T-cell (primary cell): ENCODE data around the gene DCP1B. TPM values are rescaled to one million over a fixed set of nuclear protein-coding genes. Genes with fewer than 3 reads are reported as not detected.

Experiments
- ATAC-seq, 4 experiments: fragments of 200-7000 bp in 3 of 4; fragments of 150-1000 bp in 1 of 4; cut with Tn5 transposase; replicated peaks in 1 of 4; 1 replicate in 3 of 4; 2 replicates in 1 of 4; pipeline ENCODE4 v1.10.0; 2021; ENCODE audit warnings: moderate library complexity in 3 of 4, mild to moderate bottlenecking in 2 of 4, moderate number of reproducible peaks in 1 of 4
- CTCF ChIA-PET, 2 donors: fragments of 300-600 bp; sonication (Branson Sonifier 250); formaldehyde crosslinking; loops; one replicate each; lab custom pipeline; 2022; ENCODE audit warnings: antibody characterized with exemption in 2 of 2; lab: Charles Lee
- POLR2A ChIA-PET, 2 donors: fragments of 300-600 bp; sonication (Branson Sonifier 250); formaldehyde crosslinking; loops; one replicate each; lab custom pipeline; 2022; ENCODE audit warnings: antibody characterized with exemption in 2 of 2; lab: Charles Lee
- DNase-seq, 35 experiments: peaks; one replicate each; pipeline versions ENCODE4 v3.0.0 to v3.0.0-alpha.2; 2013 to 2023
- H3K27ac ChIP-seq: one replicate; pipeline ENCODE4 v1.5.1; 2013; ENCODE audit warnings: low read length
- H3K27me3 ChIP-seq, 2 experiments: replicated peaks in 1 of 2; 1 replicate in 1 of 2; 2 replicates in 1 of 2; pipeline versions ENCODE4 v1.6.1 to v1.7.0; 2013; ENCODE audit warnings: low read length in 1 of 2, mixed read lengths in 1 of 2; ENCODE audit not compliant: control insufficient read depth in 2 of 2, insufficient read depth in 2 of 2; ENCODE audit errors: extremely low read depth in 1 of 2
- H3K36me3 ChIP-seq, 2 donors: 1 replicate in 1 of 2; 2 replicates in 1 of 2; pipeline versions ENCODE4 v1.6.1 to v1.7.0; 2013; ENCODE audit warnings: low read length in 1 of 2; ENCODE audit not compliant: control insufficient read depth in 2 of 2, insufficient read depth in 1 of 2; ENCODE audit errors: extremely low read depth in 1 of 2
- H3K4me1 ChIP-seq, 2 experiments: 1 replicate in 1 of 2; 2 replicates in 1 of 2; pipeline versions ENCODE4 v1.6.1 to v1.7.0; 2013; ENCODE audit warnings: low read length in 2 of 2, mixed read lengths in 1 of 2; ENCODE audit not compliant: insufficient read depth in 2 of 2, control insufficient read depth in 1 of 2; ENCODE audit errors: extremely low read depth in 1 of 2
- H3K4me3 ChIP-seq, 2 donors: 1 replicate in 1 of 2; 2 replicates in 1 of 2; pipeline versions ENCODE4 v1.5.1 to v1.7.0; 2013; ENCODE audit warnings: mild to moderate bottlenecking in 2 of 2, low read length in 1 of 2, moderate library complexity in 1 of 2; ENCODE audit not compliant: control insufficient read depth in 1 of 2; ENCODE audit errors: extremely low read depth in 1 of 2
- H3K9me3 ChIP-seq: 2 replicates; pipeline ENCODE4 v1.7.0; 2013
- H3K27ac Mint-ChIP-seq, 2 donors: one replicate each; pipeline ENCODE4 v1.8.0; 2020 to 2021; ENCODE audit warnings: mild to moderate bottlenecking in 2 of 2, mixed read lengths in 2 of 2
- H3K27me3 Mint-ChIP-seq, 2 donors: one replicate each; pipeline ENCODE4 v1.8.0; 2021 to 2022; ENCODE audit warnings: mixed read lengths in 2 of 2
- H3K36me3 Mint-ChIP-seq: one replicate; pipeline ENCODE4 v1.8.0; 2021; ENCODE audit warnings: mixed read lengths
- H3K4me1 Mint-ChIP-seq, 3 donors: one replicate each; pipeline ENCODE4 v1.8.0; 2020 to 2022; ENCODE audit warnings: mixed read lengths in 3 of 3, mild to moderate bottlenecking in 1 of 3
- H3K4me3 Mint-ChIP-seq, 3 donors: one replicate each; pipeline ENCODE4 v1.8.0; 2020 to 2022; ENCODE audit warnings: mild to moderate bottlenecking in 3 of 3, mixed read lengths in 3 of 3, moderate library complexity in 3 of 3
- H3K9me3 Mint-ChIP-seq, 3 donors: one replicate each; pipeline ENCODE4 v1.8.0; 2020 to 2022; ENCODE audit warnings: mixed read lengths in 3 of 3
- WGBS: methylation state at CpG from one replicate; pipeline ENCODE4 v1.1.5; 2013; ENCODE audit warnings: missing lambda C conversion rate; ENCODE audit not compliant: insufficient coverage; 5-methylcytosine and 5-hydroxymethylcytosine counted together
- total RNA-seq, 35 experiments: library from RNA in 6 of 35; stranded (reverse) in 6 of 35; fragments of 120-200 nt in 1 of 35; gene quantifications; one replicate each; pipeline versions ENCODE4 v1.2.1 to v1.2.4 and lab custom pipeline; 2013 to 2026

The DCP1B gene
- total RNA-seq, 5 donors from 2014 or later (not counting 1 experiment from before 2014, with no cell fraction given) = 10.5 to 24.2 (median 20.3) TPM

GRCh38 chr12:1939331-1939730, 64.9 kb downstream of the DCP1B start:
- WGBS = 84% methylated on average over 7 of the region's 10 CpGs
- H3K36me3 Mint-ChIP-seq = peaks cover 38% of the 10 kb centered on the region
- H3K36me3 ChIP-seq = peaks cover 0 to 21% of the 10 kb centered on the region in 2 donors

GRCh38 chr12:1937481-1938224, 66.6 kb downstream of the DCP1B start:
- POLR2A ChIA-PET = no interaction called here
- peak in 1 of 35 experiments; percentile 10 for DNase-seq
- peaks cover 22% of the 10 kb centered on the region for H3K36me3 Mint-ChIP-seq
- Histone ChIP-seq H3K27ac (no peak overlapping the region), H3K4me1 (peaks cover 0 to 4% of the 10 kb centered on the region in 2 experiments), H3K4me3 (no peak overlapping the region), H3K36me3 (peaks cover 0 to 21% of the 10 kb centered on the region in 2 donors), H3K27me3 (no peaks in the 10 kb centered on the region), H3K9me3 (no peaks in the 10 kb centered on the region)
- H3K27ac Mint-ChIP-seq = no peak overlapping the region
- no peaks in the 10 kb centered on the region for H3K27me3 Mint-ChIP-seq
- H3K4me1 Mint-ChIP-seq = peaks cover 4 to 9% (median 5%) of the 10 kb centered on the region in 3 donors
- no peak overlapping the region for H3K4me3 Mint-ChIP-seq
- WGBS = 100% methylated on average over 3 of the region's 12 CpGs
- no peak for ATAC-seq
- CTCF ChIA-PET = no interaction called here
- no peaks in the 10 kb centered on the region for H3K9me3 Mint-ChIP-seq

More at GRCh38 chr12:1939331-1939730, 64.9 kb downstream of the DCP1B start:
- DNase-seq (no peak), ATAC-seq (no peak)
- H3K9me3 Mint-ChIP-seq = no peaks in the 10 kb centered on the region
- H3K4me3 Mint-ChIP-seq = no peak overlapping the region
- ChIA-PET POLR2A (interaction anchor here in 1 of 2 donors (0.6 to 0.7 kb wide), 2 partner anchors 16 to 20 kb away, joined by 3 to 4 read pairs; no protein-coding TSS in a partner anchor), CTCF (interaction anchor here (0.5 to 2.6 kb wide), 43 partner anchors 9 to 821 kb away, joined by 3 to 61 read pairs (median 4); partner anchors contain the start of gene CACNA2D4 (in 1 of the 2))
- no peaks in the 10 kb centered on the region for H3K27me3 Mint-ChIP-seq
- H3K9me3 ChIP-seq = no peaks in the 10 kb centered on the region
- H3K4me1 Mint-ChIP-seq = peaks cover 4 to 5% (median 5%) of the 10 kb centered on the region in 3 donors
- peaks cover 0 to 4% of the 10 kb centered on the region in 2 experiments for H3K4me1 ChIP-seq
- H3K27ac Mint-ChIP-seq = no peak overlapping the region
- no peak overlapping the region for H3K27ac ChIP-seq
- H3K4me3 ChIP-seq = no peak overlapping the region
- H3K27me3 ChIP-seq = no peaks in the 10 kb centered on the region

GRCh38 chr12:1936406-1937320, 67.6 kb downstream of the DCP1B start:
- Histone ChIP-seq H3K27ac (no peak overlapping the region), H3K4me3 (no peak overlapping the region), H3K27me3 (no peaks in the 10 kb centered on the region), H3K9me3 (no peaks in the 10 kb centered on the region), H3K4me1 (peaks cover 0 to 4% of the 10 kb centered on the region in 2 experiments), H3K36me3 (peaks cover 0 to 21% of the 10 kb centered on the region in 2 donors)
- Mint-ChIP-seq H3K4me1 (peaks cover 5 to 14% (median 11%) of the 10 kb centered on the region in 3 donors), H3K27me3 (no peaks in the 10 kb centered on the region), H3K27ac (no peak overlapping the region), H3K36me3 (peaks cover 17% of the 10 kb centered on the region), H3K4me3 (no peak overlapping the region), H3K9me3 (no peaks in the 10 kb centered on the region)
- 97% methylated on average over 14 of the region's 25 CpGs for WGBS
- no peak for ATAC-seq
- ChIA-PET CTCF (no interaction called here), POLR2A (no interaction called here)
- DNase-seq = peak in 1 of 35 experiments; percentile 16

- ATAC-seq (no peak), DNase-seq (peak in 1 of 35 experiments; percentile 18)
- 95% methylated on average over 16 of the region's 21 CpGs for WGBS
- H3K4me1 Mint-ChIP-seq = peaks cover 5 to 14% (median 12%) of the 10 kb centered on the region in 3 donors
- H3K36me3 Mint-ChIP-seq = peaks cover 12% of the 10 kb centered on the region
- POLR2A ChIA-PET = no interaction called here
- H3K27me3 ChIP-seq = peaks cover 0 to 3% of the 10 kb centered on the region in 2 experiments
- CTCF ChIA-PET = no interaction called here
- no peak overlapping the region for H3K27ac ChIP-seq
- no peak overlapping the region for H3K4me3 ChIP-seq
- peaks cover 0 to 21% of the 10 kb centered on the region in 2 donors for H3K36me3 ChIP-seq
- no peak overlapping the region for H3K4me3 Mint-ChIP-seq
- no peaks in the 10 kb centered on the region for H3K9me3 ChIP-seq
- no peaks in the 10 kb centered on the region for H3K27me3 Mint-ChIP-seq
- peaks cover 0 to 4% of the 10 kb centered on the region in 2 experiments for H3K4me1 ChIP-seq
- H3K27ac Mint-ChIP-seq = no peak overlapping the region
- H3K9me3 Mint-ChIP-seq = no peaks in the 10 kb centered on the region
These were observed 68.4 kb downstream of the DCP1B start for GRCh38 chr12:1935700-1936378.

GRCh38 chr12:1935242-1935641, 69.0 kb downstream of the DCP1B start:
- no peak overlapping the region for H3K27ac Mint-ChIP-seq
- ATAC-seq = no peak
- H3K27ac ChIP-seq = no peak overlapping the region
- H3K9me3 ChIP-seq = no peaks in the 10 kb centered on the region
- H3K4me1 ChIP-seq = peaks cover 0 to 9% of the 10 kb centered on the region in 2 experiments
- H3K4me1 Mint-ChIP-seq = peaks cover 5 to 15% (median 15%) of the 10 kb centered on the region in 3 donors
- DNase-seq = no peak
- no peaks in the 10 kb centered on the region for H3K9me3 Mint-ChIP-seq
- peaks cover 0 to 20% of the 10 kb centered on the region in 2 donors for H3K36me3 ChIP-seq
- CTCF ChIA-PET = interaction anchor here in 1 of 2 donors (0.5 kb wide), 1 partner anchor 168 kb away, joined by 4 read pairs; no protein-coding TSS in a partner anchor
- POLR2A ChIA-PET = no interaction called here
- 98% methylated on average over 9 of the region's 10 CpGs for WGBS
- H3K36me3 Mint-ChIP-seq = peaks cover 12% of the 10 kb centered on the region
- H3K4me3 ChIP-seq = no peak overlapping the region
- no peak overlapping the region for H3K4me3 Mint-ChIP-seq
- peaks cover 0 to 6% of the 10 kb centered on the region in 2 experiments for H3K27me3 ChIP-seq
- no peaks in the 10 kb centered on the region for H3K27me3 Mint-ChIP-seq
